Measurements from ENCODE around the gene PLCL2.

PLCL2 gene

DNA sequence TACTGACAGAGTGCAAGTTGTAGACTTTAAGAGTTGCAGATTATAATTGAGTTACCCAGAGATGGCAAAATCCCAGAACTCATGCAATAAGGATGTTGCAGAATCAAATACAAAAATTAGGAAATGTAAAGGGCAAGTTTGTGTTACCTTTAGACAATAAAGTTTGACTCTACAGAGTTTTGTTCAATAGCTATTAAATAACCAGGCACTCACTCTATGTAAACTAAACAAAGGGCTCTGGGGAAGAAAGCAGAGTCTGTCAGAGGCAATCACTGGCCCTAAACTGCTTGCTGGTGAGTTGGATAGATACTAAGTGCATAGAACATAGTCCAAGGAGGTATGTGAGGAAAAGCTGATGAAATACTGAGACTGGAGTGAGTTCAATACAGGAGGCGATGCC lies 40.0 kb upstream of the PLCL2 start:
- Histone ChIP-seq H3K4me3 (ENCODE audit: low read depth in 1 of 2, low read length in 1 of 2) (peak overlapping the region in 1 of 2 experiments; percentile 49), H3K27ac (peak overlapping the region; percentile 91)

DNA sequence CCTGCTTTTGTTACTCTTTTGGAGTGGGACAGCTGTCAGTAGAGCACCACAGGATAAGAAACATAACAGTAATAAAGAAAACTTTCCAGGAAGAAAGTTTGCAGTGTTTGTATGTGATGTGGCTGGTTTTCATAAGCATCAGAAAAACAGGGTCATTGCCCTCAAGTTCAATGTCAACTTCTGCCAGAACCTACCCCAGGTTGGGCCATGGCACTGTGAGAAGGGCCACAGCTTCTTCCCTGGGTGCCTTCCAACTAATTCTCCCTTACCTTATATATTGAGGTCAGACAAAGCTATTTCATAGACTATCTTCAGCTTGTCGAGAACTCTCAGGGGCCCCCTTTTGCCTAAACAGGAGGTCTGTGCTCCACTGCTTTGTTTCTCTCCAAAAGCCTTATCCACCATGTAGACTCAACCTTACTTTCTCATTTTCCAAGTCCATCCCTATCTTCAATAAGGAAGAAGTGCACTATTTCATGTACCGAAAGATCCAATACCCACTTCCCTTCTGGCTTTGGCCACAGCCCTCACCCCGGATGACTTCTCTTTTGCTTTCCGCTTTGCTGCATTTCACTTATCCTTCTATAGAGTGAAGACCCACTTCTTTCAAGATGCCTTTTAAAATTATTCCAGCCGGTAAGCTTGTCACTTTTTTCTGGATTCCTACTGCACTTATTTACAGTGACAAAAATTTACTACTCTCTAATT lies 38.2 kb upstream of the PLCL2 start:
- TF ChIP-seq, protein P1, sequence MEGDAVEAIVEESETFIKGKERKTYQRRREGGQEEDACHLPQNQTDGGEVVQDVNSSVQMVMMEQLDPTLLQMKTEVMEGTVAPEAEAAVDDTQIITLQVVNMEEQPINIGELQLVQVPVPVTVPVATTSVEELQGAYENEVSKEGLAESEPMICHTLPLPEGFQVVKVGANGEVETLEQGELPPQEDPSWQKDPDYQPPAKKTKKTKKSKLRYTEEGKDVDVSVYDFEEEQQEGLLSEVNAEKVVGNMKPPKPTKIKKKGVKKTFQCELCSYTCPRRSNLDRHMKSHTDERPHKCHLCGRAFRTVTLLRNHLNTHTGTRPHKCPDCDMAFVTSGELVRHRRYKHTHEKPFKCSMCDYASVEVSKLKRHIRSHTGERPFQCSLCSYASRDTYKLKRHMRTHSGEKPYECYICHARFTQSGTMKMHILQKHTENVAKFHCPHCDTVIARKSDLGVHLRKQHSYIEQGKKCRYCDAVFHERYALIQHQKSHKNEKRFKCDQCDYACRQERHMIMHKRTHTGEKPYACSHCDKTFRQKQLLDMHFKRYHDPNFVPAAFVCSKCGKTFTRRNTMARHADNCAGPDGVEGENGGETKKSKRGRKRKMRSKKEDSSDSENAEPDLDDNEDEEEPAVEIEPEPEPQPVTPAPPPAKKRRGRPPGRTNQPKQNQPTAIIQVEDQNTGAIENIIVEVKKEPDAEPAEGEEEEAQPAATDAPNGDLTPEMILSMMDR (IDR thresholded peaks at IDR 0.05) = no peak
- peak overlapping the region; percentile 10 to 31 for H3K4me3 ChIP-seq (ENCODE audit: low read depth in 1 of 2, low read length in 1 of 2)
- no peaks in the 10 kb centered on the region for H3K9me3 ChIP-seq

More for the DNA sequence above, 40.0 kb upstream of the PLCL2 start:
- no peaks in the 10 kb centered on the region for H3K27me3 ChIP-seq
- H3K9me3 ChIP-seq = no peaks in the 10 kb centered on the region
- TF ChIP-seq, protein P1 (IDR thresholded peaks at IDR 0.05) = no peak
- no peaks in the 10 kb centered on the region for H3K36me3 ChIP-seq
- H3K4me1 ChIP-seq (ENCODE audit: control insufficient read depth in 1 of 2, insufficient read depth in 1 of 2, low read depth in 1 of 2, low read length in 1 of 2) = peaks cover 92% of the 10 kb centered on the region in 2 experiments

DNA sequence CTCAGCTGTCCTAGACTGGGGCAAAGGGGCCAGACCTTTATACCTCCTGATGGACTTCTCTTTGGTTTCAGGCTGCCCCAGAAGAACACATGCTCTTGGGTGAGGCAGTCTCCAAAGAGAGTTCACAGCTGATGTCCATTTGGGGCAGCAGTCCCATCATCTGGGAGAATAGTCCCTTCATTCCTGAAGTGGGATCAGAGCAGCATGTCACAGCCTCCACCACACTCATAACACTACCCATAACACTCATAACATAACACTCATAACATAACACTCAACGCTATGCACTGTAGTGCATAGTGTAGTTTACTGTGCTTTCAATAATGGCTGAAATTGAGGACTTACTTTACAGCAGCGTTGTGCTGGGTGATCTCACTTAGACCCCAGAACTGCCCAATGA lies 36.7 kb upstream of the PLCL2 start:
- H3K4me1 ChIP-seq (ENCODE audit: control insufficient read depth in 1 of 2, insufficient read depth in 1 of 2, low read depth in 1 of 2, low read length in 1 of 2) = peaks cover 81 to 86% of the 10 kb centered on the region in 2 experiments
- H3K4me3 ChIP-seq (ENCODE audit: low read depth in 1 of 2, low read length in 1 of 2) = peak overlapping the region in 1 of 2 experiments; percentile 31
- no peaks in the 10 kb centered on the region for H3K27me3 ChIP-seq
- TF ChIP-seq, protein P1 (IDR thresholded peaks at IDR 0.05) = no peak
- no peaks in the 10 kb centered on the region for H3K9me3 ChIP-seq
- H3K27ac ChIP-seq = peak overlapping the region; percentile 91
- H3K36me3 ChIP-seq = no peaks in the 10 kb centered on the region

More for the DNA sequence above, 38.2 kb upstream of the PLCL2 start:
- peak overlapping the region; percentile 91 for H3K27ac ChIP-seq
- H3K36me3 ChIP-seq = no peaks in the 10 kb centered on the region
- H3K4me1 ChIP-seq (ENCODE audit: control insufficient read depth in 1 of 2, insufficient read depth in 1 of 2, low read depth in 1 of 2, low read length in 1 of 2) = peaks cover 96 to 100% of the 10 kb centered on the region in 2 experiments
- H3K27me3 ChIP-seq = no peaks in the 10 kb centered on the region

DNA sequence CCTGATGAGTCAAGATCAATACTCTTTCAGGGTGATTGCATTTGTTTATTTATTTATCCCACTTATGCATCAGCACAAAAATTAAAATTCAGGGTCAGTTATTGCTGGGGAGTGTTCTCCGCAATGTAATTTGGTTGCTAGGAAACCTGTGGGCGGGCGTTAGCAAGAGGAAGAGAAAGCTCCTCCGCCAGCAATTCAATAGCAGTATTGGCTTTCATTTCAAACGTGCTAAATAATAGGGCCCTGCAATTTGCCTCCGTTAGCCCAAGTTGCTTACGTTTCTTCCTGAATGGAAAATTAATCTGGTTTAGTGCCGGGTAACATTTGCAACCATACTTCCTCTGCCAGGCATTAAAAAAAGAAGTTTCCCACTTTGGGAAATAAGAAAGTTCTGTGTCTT lies 35.5 kb upstream of the PLCL2 start:
- Histone ChIP-seq H3K4me1 (ENCODE audit: control insufficient read depth in 1 of 2, insufficient read depth in 1 of 2, low read depth in 1 of 2, low read length in 1 of 2) (peaks cover 69 to 74% of the 10 kb centered on the region in 2 experiments), H3K4me3 (ENCODE audit: low read depth in 1 of 2, low read length in 1 of 2) (peak overlapping the region; percentile 45 to 58), H3K27ac (peak overlapping the region; percentile 91)

DNA sequence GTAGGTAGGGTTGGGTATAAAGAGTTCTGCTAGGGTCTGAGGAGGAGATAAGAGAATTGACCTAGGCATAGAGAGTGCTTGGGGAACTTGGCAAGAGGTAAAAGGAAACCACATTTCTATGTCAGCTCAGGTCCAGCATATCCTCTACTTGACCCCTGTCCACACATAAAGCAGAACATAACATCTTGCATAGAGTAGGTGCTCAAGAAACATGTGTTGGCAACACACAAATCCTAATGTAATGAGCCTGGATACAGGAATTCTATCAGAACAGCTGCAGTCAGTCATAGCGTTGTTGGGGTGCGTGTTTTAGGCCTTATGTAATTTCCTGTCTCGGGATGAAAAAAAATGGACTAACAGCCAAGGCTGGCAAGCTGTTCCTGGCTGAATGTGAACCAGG lies 35.0 kb upstream of the PLCL2 start:
- H3K9me3 ChIP-seq = no peaks in the 10 kb centered on the region
- peak overlapping the region; percentile 91 for H3K27ac ChIP-seq
- peak overlapping the region; percentile 45 to 58 for H3K4me3 ChIP-seq (ENCODE audit: low read depth in 1 of 2, low read length in 1 of 2)
- no peaks in the 10 kb centered on the region for H3K27me3 ChIP-seq
- TF ChIP-seq, protein P1 (IDR thresholded peaks at IDR 0.05) = no peak
- H3K36me3 ChIP-seq = no peaks in the 10 kb centered on the region
- H3K4me1 ChIP-seq (ENCODE audit: control insufficient read depth in 1 of 2, insufficient read depth in 1 of 2, low read depth in 1 of 2, low read length in 1 of 2) = peaks cover 63 to 68% of the 10 kb centered on the region in 2 experiments

More for the DNA sequence above, 35.5 kb upstream of the PLCL2 start:
- Histone ChIP-seq H3K36me3 (no peaks in the 10 kb centered on the region), H3K27me3 (no peaks in the 10 kb centered on the region), H3K9me3 (no peaks in the 10 kb centered on the region)
- TF ChIP-seq, protein P1 (IDR thresholded peaks at IDR 0.05) = no peak

All from neutrophil (primary cell).